AG04449 (cell line): ENCODE results near the gene LINGO1.

Experiments used
- CTCF ChIA-PET: fragments of 350-600 bp; formaldehyde crosslinking; extraction: SDS; loops from one replicate; lab custom pipeline; 2021; ENCODE audit warnings: antibody characterized with exemption; lab: Yijun Ruan, JAX
- POLR2A ChIA-PET: fragments of 400-600, 350-600 bp; formaldehyde crosslinking; extraction: SDS; loops from one replicate; lab custom pipeline; 2020; ENCODE audit warnings: antibody characterized with exemption, inconsistent platforms; lab: Yijun Ruan, JAX
- DNase-seq: peaks from one replicate; pipeline ENCODE4 v3.0.0-alpha.2; 2010; ENCODE audit warnings: low read depth, low spot score
- H3K4me3 ChIP-seq: 2 replicates; pipeline ENCODE4 v1.5.1; 2011; ENCODE audit warnings: low read depth, mild to moderate bottlenecking, control low read depth, low read length
- CTCF ChIP-seq: IDR thresholded peaks from one replicate; pipeline ENCODE4 v1.5.1; 2011; ENCODE audit warnings: mild to moderate bottlenecking, moderate library complexity, low read length, control low read depth, inconsistent platforms; ENCODE audit not compliant: insufficient read depth; ENCODE audit errors: missing control alignments

LINGO1 gene

GRCh38 chr15:77581896-77582569, 50.7 kb downstream of the LINGO1 start:
- TF ChIP-seq CTCF: no peak
- H3K4me3 ChIP-seq: no peak overlapping the region
- no peak for DNase-seq
- POLR2A ChIA-PET: no interaction called here
- CTCF ChIA-PET: interaction anchor here (1.7 kb wide), 1 partner anchor 475 kb away, joined by 3 read pairs; no protein-coding TSS in a partner anchor

GRCh38 chr15:77580996-77581682, 51.6 kb downstream of the LINGO1 start:
- TF ChIP-seq CTCF: no peak
- no peak overlapping the region for H3K4me3 ChIP-seq
- ChIA-PET CTCF (interaction anchor here (1.3 kb wide), 1 partner anchor 37 kb away, joined by 3 read pairs; no protein-coding TSS in a partner anchor), POLR2A (no interaction called here)
- DNase-seq: no peak

GRCh38 chr15:77579498-77580188, 53.1 kb downstream of the LINGO1 start:
- CTCF ChIA-PET: interaction anchor here (1.3 kb wide), 1 partner anchor 36 kb away, joined by 3 read pairs; no protein-coding TSS in a partner anchor

GRCh38 chr15:77578641-77579372, 53.9 kb downstream of the LINGO1 start:
- CTCF ChIA-PET: interaction anchor here (1.1 kb wide), 1 partner anchor 11 kb away, joined by 3 read pairs; no protein-coding TSS in a partner anchor
- POLR2A ChIA-PET: no interaction called here
- H3K4me3 ChIP-seq: no peak overlapping the region
- TF ChIP-seq CTCF: no peak
- DNase-seq: no peak

More at GRCh38 chr15:77579498-77580188, 53.1 kb downstream of the LINGO1 start:
- POLR2A ChIA-PET: interaction anchor here (0.7 kb wide), 1 partner anchor 110 kb away, joined by 4 read pairs; no protein-coding TSS in a partner anchor
- TF ChIP-seq CTCF: no peak
- no peak for DNase-seq
- no peak overlapping the region for H3K4me3 ChIP-seq

- DNase-seq: no peak
- ChIA-PET CTCF (interaction anchor here (0.9 to 1.1 kb wide), 2 partner anchors 10 to 35 kb away, joined by 3 read pairs; no protein-coding TSS in a partner anchor), POLR2A (no interaction called here)
- no peak overlapping the region for H3K4me3 ChIP-seq
- TF ChIP-seq CTCF: no peak
These were observed 55.3 kb downstream of the LINGO1 start for GRCh38 chr15:77577366-77577950.
